GM21786 (cell line): ENCODE data around the gene ZNF280A.

Experiments
- ATAC-seq: cut with Tn5 transposase; IDR thresholded peaks from one replicate; pipeline ENCODE4 v1.9.1; 2021; ENCODE audit not compliant: unreplicated experiment

ZNF280A gene, protein sequence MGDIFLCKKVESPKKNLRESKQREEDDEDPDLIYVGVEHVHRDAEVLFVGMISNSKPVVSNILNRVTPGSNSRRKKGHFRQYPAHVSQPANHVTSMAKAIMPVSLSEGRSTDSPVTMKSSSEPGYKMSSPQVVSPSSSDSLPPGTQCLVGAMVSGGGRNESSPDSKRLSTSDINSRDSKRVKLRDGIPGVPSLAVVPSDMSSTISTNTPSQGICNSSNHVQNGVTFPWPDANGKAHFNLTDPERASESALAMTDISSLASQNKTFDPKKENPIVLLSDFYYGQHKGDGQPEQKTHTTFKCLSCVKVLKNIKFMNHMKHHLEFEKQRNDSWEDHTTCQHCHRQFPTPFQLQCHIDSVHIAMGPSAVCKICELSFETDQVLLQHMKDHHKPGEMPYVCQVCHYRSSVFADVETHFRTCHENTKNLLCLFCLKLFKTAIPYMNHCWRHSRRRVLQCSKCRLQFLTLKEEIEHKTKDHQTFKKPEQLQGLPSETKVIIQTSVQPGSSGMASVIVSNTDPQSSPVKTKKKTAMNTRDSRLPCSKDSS

DNA sequence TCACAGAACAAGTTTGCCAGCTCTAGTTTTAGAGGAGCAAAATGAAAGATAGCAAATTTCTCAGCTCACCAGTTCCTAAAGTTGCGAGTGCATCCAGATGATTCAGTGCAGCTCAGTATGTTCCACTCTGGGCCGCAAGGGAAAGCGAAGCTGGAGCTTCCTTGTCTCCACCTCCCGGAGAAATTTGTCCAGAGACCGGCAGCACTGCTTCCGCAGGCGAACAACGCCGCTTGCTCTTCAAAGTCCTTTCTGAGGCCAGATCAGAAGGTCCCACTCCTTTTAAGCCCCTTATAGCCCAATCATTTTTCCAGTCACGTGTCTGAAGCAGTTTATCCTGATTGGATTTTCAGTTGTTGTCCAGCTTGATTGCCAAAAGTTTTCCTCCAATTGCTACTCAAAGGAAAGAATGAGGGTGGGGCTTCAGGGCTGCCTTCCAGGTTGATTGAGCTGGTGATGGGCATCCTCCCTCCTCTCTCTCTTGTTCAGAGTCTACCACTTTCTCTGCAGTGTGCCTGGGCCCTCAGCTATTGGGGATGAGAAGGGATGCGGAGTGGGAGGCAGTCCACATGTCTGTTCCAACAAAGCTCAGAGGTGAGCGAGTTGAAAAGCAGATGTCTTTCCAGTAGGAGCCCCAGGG is at the start of gene ZNF280A:
Gene ZNF280A (minus strand): TSS at position 251 of the 637 bp plus-strand sequence. CDS start 4,640 bp downstream, outside the sequence.
- no peak for ATAC-seq

DNA sequence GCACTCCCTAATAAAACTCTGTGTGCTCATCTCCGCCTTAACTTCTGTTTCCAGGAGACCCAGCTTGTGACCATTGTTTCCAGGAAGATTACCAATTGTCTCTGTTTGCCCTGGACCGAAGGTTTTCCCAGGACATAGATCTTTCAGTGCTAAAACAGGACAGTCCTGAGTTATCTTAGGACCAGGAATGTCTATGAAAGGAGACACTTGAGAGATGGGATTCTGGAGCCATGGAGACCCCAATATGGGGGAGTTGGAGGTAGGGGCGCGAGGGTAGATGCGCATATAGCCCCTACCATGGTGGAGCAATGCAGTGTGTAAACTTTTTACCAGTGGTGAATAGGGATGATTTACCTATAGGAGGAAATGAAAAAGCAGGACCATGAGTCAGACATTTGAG is 49.1 kb upstream of the ZNF280A start:
- no peak for ATAC-seq

DNA sequence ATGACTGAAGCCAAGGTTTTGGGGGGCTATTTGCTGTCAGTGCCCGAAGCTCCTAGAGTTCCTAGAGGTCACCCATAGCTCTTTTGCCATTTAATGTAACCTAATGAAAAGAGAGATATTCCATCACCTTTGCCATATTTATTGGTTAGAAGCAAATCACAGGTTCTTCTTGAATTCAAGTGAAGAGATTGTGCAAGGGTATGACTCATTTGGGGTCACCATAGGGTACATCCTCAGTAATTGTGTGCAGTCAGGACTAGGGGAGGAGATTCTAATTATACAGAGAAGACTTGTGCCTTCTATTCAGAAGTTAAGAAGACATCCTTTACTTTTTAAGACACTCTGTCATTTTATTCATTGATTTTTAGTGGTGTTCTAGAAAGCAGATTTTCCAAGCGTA is 45.9 kb upstream of the ZNF280A start:
- no peak for ATAC-seq

GRCh38 chr22:22558972-22559603 is 39.0 kb upstream of the ZNF280A start, which contains the start of gene PRAME:
Gene PRAME, minus strand, starts transcription at chr22:22559265. Its CDS starts 2,433 bp downstream, at chr22:22556832.
- no peak for ATAC-seq

GRCh38 chr22:22558071-22558971 is 38.3 kb upstream of the ZNF280A start:
- ATAC-seq, result no peak

DNA sequence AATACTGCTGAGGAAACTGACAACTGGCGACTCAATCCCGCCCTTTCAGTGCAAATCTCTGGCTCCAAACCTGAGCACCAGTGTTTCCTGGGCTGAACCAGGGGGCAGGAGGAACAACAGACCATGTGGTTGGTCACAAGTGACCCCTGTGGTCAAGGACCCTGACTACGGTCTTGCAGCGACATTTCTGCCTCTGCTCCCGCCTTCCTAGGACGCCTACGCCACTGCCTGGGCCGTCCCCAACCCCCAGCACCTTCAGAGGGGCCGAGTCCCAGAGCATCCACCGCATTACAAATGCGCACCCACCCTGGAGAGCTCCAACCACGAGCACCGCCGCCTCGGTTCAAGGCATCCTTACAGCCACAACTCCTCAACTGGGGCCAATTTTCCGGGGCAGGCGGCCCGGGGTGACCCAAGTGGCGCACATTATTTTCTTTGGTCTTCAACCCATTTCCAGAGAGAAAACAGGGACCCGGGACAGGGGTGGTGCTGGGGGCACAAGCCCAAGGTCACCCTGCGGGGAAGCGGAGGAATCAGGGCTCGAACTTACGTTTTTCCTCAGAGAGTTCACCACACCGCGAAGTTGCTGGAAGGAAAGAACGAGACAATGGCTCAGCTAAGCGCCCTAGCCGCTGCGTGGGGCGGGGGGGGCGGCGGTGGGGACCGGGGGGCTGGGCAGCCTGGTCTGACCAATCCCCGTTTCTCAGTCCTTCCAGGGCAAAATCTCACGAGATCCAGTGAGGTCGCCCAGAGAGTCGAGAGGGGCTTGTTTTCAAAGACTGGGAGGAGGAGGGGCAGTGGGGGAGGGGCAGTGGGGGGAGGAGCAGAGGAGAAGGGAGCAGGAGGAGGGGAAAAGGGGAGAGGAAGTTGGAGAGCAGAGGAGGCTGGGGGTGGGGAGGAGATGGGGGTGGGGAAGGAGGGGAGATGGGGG is 37.2 kb upstream of the ZNF280A start:
- no peak for ATAC-seq

DNA sequence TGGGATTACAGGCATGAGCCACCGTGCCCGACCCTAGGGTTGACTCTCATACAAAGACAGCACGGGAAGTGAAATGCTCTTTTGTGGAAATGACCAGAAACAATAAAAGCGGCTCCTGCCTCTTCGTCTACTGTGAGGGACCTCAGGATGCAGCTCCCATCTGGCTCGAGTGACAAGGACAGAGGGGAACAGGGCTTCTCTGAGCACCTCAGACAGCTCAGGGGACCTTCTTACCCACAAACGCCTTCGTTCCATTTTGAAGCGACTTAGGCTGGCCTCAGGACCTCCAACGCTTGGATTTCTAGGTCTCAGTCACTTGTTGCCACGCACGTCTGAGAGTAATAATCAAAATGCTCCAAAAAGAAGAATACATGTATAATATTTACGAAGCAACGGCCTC is 36.5 kb upstream of the ZNF280A start:
- no peak for ATAC-seq

- no peak for ATAC-seq
Measured at GRCh38 chr22:22555596-22555995, 35.5 kb upstream of the ZNF280A start.

DNA sequence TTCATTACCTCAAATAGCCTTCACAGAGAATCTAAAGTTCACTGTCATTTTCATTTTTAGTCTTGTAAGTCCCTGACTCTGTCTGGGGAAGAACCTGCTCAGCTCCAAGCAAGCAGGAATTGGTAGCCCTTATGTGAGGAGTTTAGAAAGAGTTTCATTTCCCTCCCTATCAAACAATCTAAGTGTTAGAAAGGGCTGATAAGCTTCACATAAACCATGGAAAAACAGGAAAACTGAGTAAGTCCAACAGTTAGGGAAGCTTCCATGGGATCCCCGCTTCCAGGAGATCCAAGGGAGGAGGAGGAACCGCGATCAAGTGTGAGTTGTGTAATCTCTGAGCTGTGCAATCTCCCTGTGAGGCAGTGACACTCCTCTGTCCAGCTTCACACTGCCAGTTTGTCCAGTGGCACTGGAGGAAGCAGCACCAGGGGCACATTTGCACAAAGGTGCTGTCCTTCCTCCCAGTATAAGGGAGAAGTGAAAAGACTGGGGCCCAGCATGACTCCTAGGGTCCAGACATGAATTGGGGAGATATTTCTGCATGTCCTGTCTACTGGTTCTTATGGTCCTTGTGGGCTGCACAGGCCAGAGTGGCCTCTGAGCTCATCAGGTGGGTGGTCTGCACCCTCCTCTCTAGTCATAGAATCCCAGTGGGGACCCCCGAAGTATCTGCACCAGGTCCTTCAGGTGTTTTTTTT is 34.7 kb upstream of the ZNF280A start:
- no peak for ATAC-seq

- ATAC-seq, result no peak
Measured at GRCh38 chr22:22553735-22554586, 33.9 kb upstream of the ZNF280A start.

DNA sequence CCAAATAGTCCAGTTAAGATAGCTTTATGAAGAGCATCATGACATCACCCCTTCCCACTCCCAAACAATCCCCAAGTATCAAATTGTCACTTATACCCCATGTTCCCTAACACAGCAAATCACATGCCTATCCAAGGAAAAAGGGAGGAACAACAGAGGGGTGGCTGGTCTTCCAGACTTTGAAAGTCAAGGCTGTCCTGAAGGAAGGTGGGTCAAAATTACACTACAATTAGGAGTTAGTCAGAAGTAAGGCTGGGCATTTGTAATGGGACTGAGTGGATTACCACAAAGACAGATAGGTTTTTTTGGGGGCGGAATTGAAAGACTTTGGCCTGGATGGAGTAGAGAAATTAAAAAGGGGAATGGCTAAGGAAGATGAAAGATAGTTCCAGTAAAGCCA is 33.1 kb upstream of the ZNF280A start:
- ATAC-seq, result no peak

- no peak for ATAC-seq
Measured at GRCh38 chr22:22552630-22553029, 32.6 kb upstream of the ZNF280A start.

DNA sequence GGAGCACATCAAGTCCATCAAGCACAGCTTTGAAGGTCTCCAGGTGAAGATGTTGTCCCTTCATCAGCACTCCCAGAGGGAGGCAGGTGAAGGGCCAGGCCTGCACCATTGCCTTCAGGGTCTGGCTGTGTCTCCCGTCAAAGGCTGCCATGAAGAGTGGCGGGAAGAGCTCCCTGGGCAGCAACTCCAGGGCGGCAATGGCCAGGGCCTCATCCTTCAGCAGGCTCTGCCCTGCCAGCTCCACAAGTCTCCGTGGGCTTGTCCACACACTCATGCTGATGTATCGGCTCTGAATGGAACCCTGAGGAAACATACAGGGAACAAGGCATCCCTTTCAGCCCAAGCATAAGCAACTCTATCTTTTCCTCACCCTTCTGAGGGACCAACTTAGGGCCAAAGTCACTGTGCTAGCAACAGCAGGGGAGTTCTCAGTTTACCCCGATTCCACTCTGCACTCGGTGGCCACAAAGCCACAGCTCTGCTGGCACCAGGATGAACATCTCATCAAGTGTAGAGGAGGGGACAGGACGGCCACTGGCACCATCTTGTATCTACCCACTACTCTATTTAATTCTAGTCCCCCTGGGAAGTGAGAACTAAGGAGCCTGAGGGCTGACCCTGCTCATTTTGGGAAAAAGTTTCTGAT is 30.8 kb upstream of the ZNF280A start:
- ATAC-seq, result no peak

GRCh38 chr22:22548910-22549309 is 28.8 kb upstream of the ZNF280A start:
- no peak for ATAC-seq

GRCh38 chr22:22548317-22548716 is 28.2 kb upstream of the ZNF280A start:
- ATAC-seq, result no peak

DNA sequence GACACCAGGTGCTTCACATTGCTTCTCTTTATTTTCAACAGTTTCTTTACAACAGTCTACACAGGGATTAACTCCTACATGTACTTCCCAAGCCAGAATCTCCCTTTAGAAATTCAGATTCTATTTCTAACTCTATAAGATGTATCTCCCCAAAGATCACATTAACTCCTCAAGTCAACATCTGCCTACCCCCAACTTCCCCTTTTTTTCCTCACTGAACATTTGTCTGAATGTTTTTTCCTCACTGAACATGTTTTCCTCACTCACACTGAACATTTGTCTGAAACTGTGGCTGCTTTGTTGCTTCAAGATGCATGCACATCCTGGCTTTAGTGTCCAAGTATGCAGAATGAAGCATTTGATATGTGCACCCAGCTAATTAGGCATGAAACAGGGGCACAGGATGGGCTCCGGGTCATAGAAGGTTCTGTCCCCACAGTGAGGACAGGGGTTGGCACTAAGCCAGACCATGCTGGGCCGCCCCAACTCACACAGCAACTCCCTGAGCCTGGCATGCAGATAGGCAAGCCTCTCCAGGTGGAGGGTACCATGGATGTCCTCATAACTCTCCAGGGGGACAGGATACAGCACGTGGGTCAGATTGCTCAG is 27.7 kb upstream of the ZNF280A start:
- no peak for ATAC-seq

DNA sequence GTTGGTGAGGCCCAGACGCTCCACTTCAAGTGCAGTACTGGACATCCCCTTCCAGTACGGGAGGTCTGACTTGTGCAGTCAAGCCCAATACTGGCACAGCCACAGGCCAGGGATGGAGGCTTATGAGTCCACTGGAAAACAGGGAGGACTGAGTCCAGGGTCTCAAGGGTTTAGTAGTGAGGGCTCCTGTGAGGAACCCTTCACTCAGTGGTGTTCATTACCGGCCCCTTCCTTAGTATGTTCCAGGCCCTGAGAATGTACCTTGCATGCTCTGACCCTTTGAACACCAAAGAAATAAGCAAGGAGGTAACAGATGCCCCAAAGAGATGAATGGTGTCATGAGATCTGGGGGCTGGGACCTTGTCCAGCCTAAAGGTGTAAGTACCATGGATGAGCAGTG is 27.2 kb upstream of the ZNF280A start:
- no peak for ATAC-seq
